ENCODE measurements around the gene PPARGC1A. TPM values are rescaled to one million over a fixed set of nuclear protein-coding genes. Genes with fewer than 3 reads are reported as not detected.
A peak's percentile ranks its signal among the peaks of the same experiment; 100 is the strongest.

The PPARGC1A gene
- total RNA-seq, 1 experiment from 2014 or later, result 0.12 TPM

GRCh38 chr4:23856630-23857029 is 33.2 kb downstream of the PPARGC1A start:
- Mint-ChIP-seq H3K27me3 (ENCODE audit: insufficient read depth, unreplicated experiment) (no peaks in the 10 kb centered on the region), H3K36me3 (ENCODE audit: insufficient read depth, unreplicated experiment) (no peaks in the 10 kb centered on the region), H3K9me3 (ENCODE audit: unreplicated experiment) (no peaks in the 10 kb centered on the region), H3K4me3 (ENCODE audit: unreplicated experiment) (no peak overlapping the region), H3K4me1 (ENCODE audit: insufficient read depth, unreplicated experiment) (peaks cover 13% of the 10 kb centered on the region), H3K27ac (ENCODE audit: low read depth, unreplicated experiment) (no peak overlapping the region)
- no TSS peak for BruUV-seq (replicated peaks)
- DNase-seq (ENCODE audit: unreplicated experiment), result peak; percentile 19
- no peak for TF ChIP-seq CTCF (IDR thresholded peaks at IDR 0.05; ENCODE audit: unreplicated experiment)
- POLR2A ChIA-PET, result interaction anchor here (0.9 to 1.1 kb wide), 2 partner anchors 25 to 255 kb away, joined by 3 read pairs; no protein-coding TSS in a partner anchor
- intact Hi-C loops (cut with micrococcal nuclease), result loop anchor here (1.0 to 2.0 kb wide), 2 partner anchors 78 to 563 kb away; no protein-coding TSS in a partner anchor
- CTCF ChIA-PET, result interaction anchor here (0.6 to 3.1 kb wide), 6 partner anchors 79 to 826 kb away, joined by 3 to 16 read pairs (median 4); no protein-coding TSS in a partner anchor

- POLR2A ChIA-PET, result interaction anchor here (0.5 to 1.1 kb wide), 4 partner anchors 25 to 753 kb away, joined by 3 read pairs; no protein-coding TSS in a partner anchor
Measured at GRCh38 chr4:23855912-23856605, 33.8 kb downstream of the PPARGC1A start.

GRCh38 chr4:23853986-23854660 is 35.7 kb downstream of the PPARGC1A start:
- POLR2A ChIA-PET, result interaction anchor here (1.1 to 1.3 kb wide), 2 partner anchors 357 to 419 kb away, joined by 3 to 5 read pairs; no protein-coding TSS in a partner anchor
- Mint-ChIP-seq H3K9me3 (ENCODE audit: unreplicated experiment) (no peaks in the 10 kb centered on the region), H3K4me1 (ENCODE audit: insufficient read depth, unreplicated experiment) (peaks cover 13% of the 10 kb centered on the region), H3K27ac (ENCODE audit: low read depth, unreplicated experiment) (no peak overlapping the region), H3K36me3 (ENCODE audit: insufficient read depth, unreplicated experiment) (no peaks in the 10 kb centered on the region), H3K4me3 (ENCODE audit: unreplicated experiment) (no peak overlapping the region), H3K27me3 (ENCODE audit: insufficient read depth, unreplicated experiment) (no peaks in the 10 kb centered on the region)
- intact Hi-C loops (cut with micrococcal nuclease), result no loop called here
- TF ChIP-seq CTCF (IDR thresholded peaks at IDR 0.05; ENCODE audit: unreplicated experiment), result no peak
- no peak for DNase-seq (ENCODE audit: unreplicated experiment)
- no TSS peak for BruUV-seq (replicated peaks)
- CTCF ChIA-PET, result no interaction called here

More at GRCh38 chr4:23855912-23856605, 33.8 kb downstream of the PPARGC1A start:
- no TSS peak for BruUV-seq (replicated peaks)
- no peaks in the 10 kb centered on the region for H3K36me3 Mint-ChIP-seq (ENCODE audit: insufficient read depth, unreplicated experiment)
- peak overlapping the region; percentile 32 for H3K27ac Mint-ChIP-seq (ENCODE audit: low read depth, unreplicated experiment)
- peak; percentile 35 for DNase-seq (ENCODE audit: unreplicated experiment)
- CTCF ChIA-PET, result interaction anchor here (0.6 to 3.1 kb wide), 10 partner anchors 18 to 625 kb away, joined by 3 to 16 read pairs (median 3); no protein-coding TSS in a partner anchor
- no peaks in the 10 kb centered on the region for H3K27me3 Mint-ChIP-seq (ENCODE audit: insufficient read depth, unreplicated experiment)
- no peak overlapping the region for H3K4me3 Mint-ChIP-seq (ENCODE audit: unreplicated experiment)
- intact Hi-C loops (cut with micrococcal nuclease), result loop anchor here (2.0 kb wide), 1 partner anchor 79 kb away; no protein-coding TSS in a partner anchor
- H3K4me1 Mint-ChIP-seq (ENCODE audit: insufficient read depth, unreplicated experiment), result peaks cover 13% of the 10 kb centered on the region
- no peak for TF ChIP-seq CTCF (IDR thresholded peaks at IDR 0.05; ENCODE audit: unreplicated experiment)
- no peaks in the 10 kb centered on the region for H3K9me3 Mint-ChIP-seq (ENCODE audit: unreplicated experiment)

- Mint-ChIP-seq H3K4me1 (ENCODE audit: insufficient read depth, unreplicated experiment) (peaks cover 11% of the 10 kb centered on the region), H3K27ac (ENCODE audit: low read depth, unreplicated experiment) (no peak overlapping the region), H3K36me3 (ENCODE audit: insufficient read depth, unreplicated experiment) (no peaks in the 10 kb centered on the region), H3K4me3 (ENCODE audit: unreplicated experiment) (no peak overlapping the region), H3K27me3 (ENCODE audit: insufficient read depth, unreplicated experiment) (no peaks in the 10 kb centered on the region), H3K9me3 (ENCODE audit: unreplicated experiment) (no peaks in the 10 kb centered on the region)
- CTCF ChIA-PET, result interaction anchor here (0.6 kb wide), 1 partner anchor 10 kb away, joined by 3 read pairs; no protein-coding TSS in a partner anchor
- intact Hi-C loops (cut with micrococcal nuclease), result no loop called here
- no TSS peak for BruUV-seq (replicated peaks)
- POLR2A ChIA-PET, result no interaction called here
- TF ChIP-seq CTCF (IDR thresholded peaks at IDR 0.05; ENCODE audit: unreplicated experiment), result no peak
- no peak for DNase-seq (ENCODE audit: unreplicated experiment)
Measured at GRCh38 chr4:23851464-23851863, 38.4 kb downstream of the PPARGC1A start.
